ENCODE data around the gene ACOXL.

DNA sequence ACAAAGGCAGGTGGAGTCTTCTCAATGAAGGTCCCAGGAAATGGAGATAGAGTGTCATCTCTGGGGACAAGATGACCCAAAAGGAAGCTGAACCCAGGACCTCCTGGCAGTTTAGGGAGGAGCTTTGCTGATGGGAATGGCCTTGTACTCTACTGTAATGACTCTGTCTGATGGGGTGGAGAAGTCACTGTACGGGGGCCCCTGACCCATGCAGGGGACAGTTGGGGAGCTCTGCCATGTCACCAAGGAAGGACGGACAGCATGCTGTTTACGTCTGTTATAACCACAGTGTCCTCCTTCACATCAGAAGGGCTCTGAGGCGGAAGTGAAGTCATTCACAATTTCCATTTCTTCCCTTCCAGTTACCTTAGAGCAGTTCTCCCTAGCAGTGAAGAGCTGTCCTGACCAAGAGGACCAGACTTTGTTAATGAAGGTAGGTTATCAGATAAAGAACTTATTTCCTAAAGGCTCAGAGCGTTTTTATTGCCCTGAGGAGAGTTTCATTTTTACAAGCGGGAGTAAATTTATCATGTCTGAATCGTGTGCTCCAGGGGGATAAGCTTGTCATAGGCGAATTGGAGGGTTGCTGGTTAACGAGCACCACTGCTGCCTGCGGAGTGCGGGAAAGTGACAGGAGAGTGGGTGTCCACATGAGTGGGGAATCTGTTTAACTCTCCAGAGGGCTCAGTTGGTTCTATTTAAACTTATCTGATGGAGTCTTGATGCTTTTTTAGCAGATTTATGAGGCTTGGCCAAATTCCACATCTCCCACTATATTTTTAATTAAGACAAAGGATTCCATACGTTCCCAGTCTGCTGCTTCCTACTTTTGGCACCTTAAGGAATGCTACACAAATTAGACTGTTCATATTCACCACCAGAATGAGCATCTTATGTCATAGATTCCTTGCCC is 316.7 kb downstream of the ACOXL start:
- TF ChIP-seq EZH2phosphoT487 (IDR thresholded peaks at IDR 0.05; ENCODE audit: insufficient read depth, low read depth) (no peak), EZH2 (IDR thresholded peaks at IDR 0.05; ENCODE audit: insufficient read depth, poor library complexity, severe bottlenecking) (no peak)
